ENCODE results near the gene CLEC2D.

GRCh38 chr12:9662488-9662887 lies 7.0 kb upstream of the CLEC2D start:
- TF ChIP-seq, protein P1, sequence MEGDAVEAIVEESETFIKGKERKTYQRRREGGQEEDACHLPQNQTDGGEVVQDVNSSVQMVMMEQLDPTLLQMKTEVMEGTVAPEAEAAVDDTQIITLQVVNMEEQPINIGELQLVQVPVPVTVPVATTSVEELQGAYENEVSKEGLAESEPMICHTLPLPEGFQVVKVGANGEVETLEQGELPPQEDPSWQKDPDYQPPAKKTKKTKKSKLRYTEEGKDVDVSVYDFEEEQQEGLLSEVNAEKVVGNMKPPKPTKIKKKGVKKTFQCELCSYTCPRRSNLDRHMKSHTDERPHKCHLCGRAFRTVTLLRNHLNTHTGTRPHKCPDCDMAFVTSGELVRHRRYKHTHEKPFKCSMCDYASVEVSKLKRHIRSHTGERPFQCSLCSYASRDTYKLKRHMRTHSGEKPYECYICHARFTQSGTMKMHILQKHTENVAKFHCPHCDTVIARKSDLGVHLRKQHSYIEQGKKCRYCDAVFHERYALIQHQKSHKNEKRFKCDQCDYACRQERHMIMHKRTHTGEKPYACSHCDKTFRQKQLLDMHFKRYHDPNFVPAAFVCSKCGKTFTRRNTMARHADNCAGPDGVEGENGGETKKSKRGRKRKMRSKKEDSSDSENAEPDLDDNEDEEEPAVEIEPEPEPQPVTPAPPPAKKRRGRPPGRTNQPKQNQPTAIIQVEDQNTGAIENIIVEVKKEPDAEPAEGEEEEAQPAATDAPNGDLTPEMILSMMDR (conservative IDR thresholded peaks at IDR 0.05 in 1 of 2, IDR thresholded peaks at IDR 0.05 in 1 of 2; ENCODE audit: low read depth in 1 of 2, low read length in 2 of 2) = no peak
- no peak for TF ChIP-seq EZH2 (IDR thresholded peaks at IDR 0.05; ENCODE audit: low read length, missing control alignments)

All from fibroblast of lung (primary cell).